KBM-7 (cell line): ENCODE measurements around the gene ATF5.

Experiments
- DNase-seq: peaks from one replicate; pipeline ENCODE4 v3.0.0-alpha.2; 2015
- in situ Hi-C: fragments of 300-500 bp; cut with MboI; formaldehyde crosslinking; loops from 2 replicates; pipeline ENCODE4 v1.14.3; 2020; ENCODE audit warnings: low sequenced_read_pairs, low pct_unique_long_range_greater_than_20kb, mixed read lengths

ATF5 gene

DNA sequence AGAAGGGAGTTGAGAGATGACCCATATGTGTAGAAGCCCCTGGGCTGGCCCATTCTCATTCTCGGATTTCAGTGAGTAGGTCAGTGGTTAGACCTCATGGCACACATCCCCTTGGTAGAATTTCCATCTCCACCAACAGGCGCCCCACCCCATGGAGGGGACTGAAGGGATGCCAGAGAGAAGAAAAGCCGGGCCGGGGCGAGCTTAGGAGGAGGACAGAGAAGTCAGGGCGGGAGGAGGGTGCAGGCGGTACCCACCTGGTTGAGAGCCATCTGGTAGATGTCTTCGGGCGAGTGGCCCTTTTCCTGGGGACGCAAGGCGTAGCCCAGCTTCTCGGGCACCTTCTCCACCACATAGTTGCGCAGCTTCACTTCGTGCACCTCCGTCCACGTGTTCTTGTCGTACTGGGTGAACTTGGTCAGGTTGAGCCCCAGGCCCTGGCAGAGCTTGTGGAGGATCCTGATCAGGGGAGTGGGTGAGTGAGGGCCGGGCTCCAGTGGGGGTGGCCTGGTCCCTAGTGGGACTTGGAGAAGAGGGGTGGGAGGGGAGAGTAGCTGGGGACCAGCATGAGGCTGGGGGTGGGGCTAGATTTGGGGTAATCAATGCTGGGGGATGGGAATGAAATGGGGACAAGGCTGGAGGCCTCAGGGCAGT, 34.9 kb upstream of the ATF5 start:
- DNase-seq = no peak
- in situ Hi-C loops = no loop called here

- in situ Hi-C loops = no loop called here
- no peak for DNase-seq
Measured at GRCh38 chr19:49894879-49895565, 34.0 kb upstream of the ATF5 start.

GRCh38 chr19:49895566-49896297, 33.3 kb upstream of the ATF5 start:
- in situ Hi-C loops = no loop called here
- DNase-seq = no peak

- DNase-seq = peak; percentile 73
- in situ Hi-C loops = no loop called here
Measured at GRCh38 chr19:49896863-49897621, 32.0 kb upstream of the ATF5 start, which contains the start of gene IL4I1. TSS of gene IL4I1 (minus strand) at chr19:49896887. CDS start at chr19:49896160, 727 bp downstream.

GRCh38 chr19:49904136-49904535, 24.9 kb upstream of the ATF5 start:
- no peak for DNase-seq
- in situ Hi-C loops = no loop called here

- in situ Hi-C loops = no loop called here
- DNase-seq = no peak
Measured at GRCh38 chr19:49906879-49907564, 22.0 kb upstream of the ATF5 start.

GRCh38 chr19:49907745-49908446, 21.1 kb upstream of the ATF5 start:
- no peak for DNase-seq
- in situ Hi-C loops = no loop called here

DNA sequence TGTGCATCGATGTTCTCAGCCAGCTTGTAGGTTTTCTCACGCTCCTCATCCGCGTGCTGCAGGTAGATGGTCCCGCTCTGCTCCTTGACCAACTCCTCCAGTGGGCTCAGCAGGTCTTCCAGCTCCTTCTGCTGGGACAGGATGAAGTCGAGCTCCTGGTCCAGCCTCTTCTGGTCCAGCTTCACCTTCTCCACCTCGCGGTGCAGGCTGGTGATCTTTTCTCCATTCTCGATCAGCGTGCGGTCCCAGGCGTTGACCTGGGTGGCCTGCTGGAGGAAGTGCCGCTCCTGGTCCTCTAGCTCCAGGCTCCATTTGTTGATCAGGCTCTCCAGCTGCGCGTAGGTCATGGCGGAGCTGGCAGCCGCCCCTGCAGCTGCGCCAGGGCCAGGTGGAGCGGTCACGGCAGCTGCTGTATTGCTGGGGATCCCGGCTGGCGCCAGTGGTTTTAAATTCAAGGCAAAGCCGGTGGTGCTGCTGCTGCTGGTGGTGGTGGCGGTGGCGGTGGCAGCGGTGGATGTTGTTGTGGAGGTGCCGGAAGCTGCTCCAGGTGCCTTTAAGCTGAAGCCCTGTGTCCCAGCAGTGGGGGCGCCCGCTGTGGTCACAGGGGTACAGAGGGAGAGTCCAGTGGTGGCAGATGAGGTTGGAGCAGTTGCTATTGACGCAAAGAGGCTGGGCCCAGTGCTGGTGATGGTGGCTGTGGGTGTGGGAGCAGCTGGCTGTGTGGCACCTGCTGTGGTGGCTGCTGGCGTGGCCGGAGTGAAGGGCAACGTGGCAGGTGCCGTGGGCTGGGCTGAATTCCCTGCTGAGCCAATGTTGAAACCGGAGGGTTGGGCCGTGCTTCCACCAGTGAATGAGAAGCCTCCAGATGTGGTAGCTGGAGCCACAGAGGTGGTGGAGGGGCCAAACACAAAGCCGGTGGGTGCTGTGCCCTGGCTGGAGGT, 20.3 kb upstream of the ATF5 start:
- no peak for DNase-seq
- in situ Hi-C loops = no loop called here

- DNase-seq = no peak
- in situ Hi-C loops = no loop called here
Measured at GRCh38 chr19:49910179-49910578, 18.8 kb upstream of the ATF5 start.

- DNase-seq = peak; percentile 55
- in situ Hi-C loops = no loop called here
Measured at GRCh38 chr19:49911381-49912145, 17.4 kb upstream of the ATF5 start.

GRCh38 chr19:49912965-49913685, 15.9 kb upstream of the ATF5 start:
- in situ Hi-C loops = no loop called here
- no peak for DNase-seq

- in situ Hi-C loops = no loop called here
- DNase-seq = no peak
Measured at GRCh38 chr19:49913720-49914119, 15.3 kb upstream of the ATF5 start.

GRCh38 chr19:49915271-49915670, 13.7 kb upstream of the ATF5 start:
- DNase-seq = no peak
- in situ Hi-C loops = no loop called here

DNA sequence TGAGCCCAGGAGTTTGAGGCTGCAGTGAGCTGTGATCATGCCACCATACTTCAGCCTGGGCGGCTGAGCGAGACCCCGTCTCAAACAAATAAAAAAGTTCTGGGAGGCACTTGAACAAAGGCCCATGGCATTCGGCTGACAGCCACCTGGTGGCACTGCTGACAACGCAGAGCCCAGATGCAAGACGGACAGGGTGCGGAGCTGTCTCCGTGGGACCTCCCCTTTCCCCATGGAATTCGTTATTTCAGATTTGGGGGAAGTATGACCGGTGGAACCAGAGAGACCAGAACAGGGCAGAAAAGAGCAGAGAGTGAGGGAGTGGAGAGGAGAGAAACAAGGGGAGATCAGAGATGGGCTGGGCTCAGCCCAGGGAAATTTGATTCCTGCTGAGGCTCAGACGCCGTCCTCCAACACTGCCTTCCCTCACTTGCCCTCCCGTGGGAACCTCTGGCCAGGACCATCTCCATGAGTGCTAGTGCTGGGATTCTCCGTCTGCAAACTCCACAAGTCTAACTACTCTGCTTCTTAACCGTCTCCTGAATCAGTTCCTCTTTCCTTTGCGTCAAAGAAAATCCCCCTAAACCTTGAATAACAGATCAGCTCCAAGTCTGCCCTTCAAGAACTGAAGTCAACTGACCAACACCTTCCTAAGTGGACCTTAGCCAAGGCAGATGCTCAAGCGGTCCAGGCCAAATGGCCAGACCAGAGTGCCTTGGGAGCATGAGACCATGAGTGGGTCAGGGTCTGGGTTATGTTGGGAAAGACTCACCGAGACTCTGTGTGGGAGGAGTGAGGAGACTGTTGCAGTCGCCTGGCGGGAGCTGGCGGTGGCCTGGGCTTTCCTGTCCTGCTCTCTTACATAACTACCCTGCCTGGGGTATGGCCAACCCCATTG, 11.9 kb upstream of the ATF5 start:
- in situ Hi-C loops = no loop called here

DNA sequence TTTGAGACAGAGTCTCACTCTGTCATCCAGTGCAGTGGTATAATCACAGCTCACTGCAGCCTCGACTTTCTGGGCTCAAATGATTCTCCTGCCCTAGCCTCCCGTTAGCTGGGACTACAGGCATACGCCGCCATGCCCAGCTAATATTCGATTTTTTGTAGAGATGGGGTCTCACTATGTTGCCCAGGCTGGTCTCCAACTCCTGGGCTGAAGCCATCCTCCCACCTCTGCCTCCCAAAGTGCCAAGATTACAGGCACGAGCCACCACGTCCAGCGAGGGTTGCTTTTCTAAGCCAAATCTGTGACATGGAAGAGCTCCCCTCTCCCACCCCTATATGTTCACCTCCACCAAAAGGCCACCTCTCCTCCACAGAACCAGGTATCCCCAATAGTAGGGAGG, 10.9 kb upstream of the ATF5 start:
- DNase-seq = no peak
- in situ Hi-C loops = no loop called here

More for the DNA sequence above, 11.9 kb upstream of the ATF5 start:
- peak; percentile 40 for DNase-seq
